HCT116 (cell line): Measurements from ENCODE around the gene KLHL35. TPM values are rescaled to one million over a fixed set of nuclear protein-coding genes. Genes with fewer than 3 reads are reported as not detected.

Experiments used
- ATAC-seq: fragments of 200-7000 bp; cut with Tn5 transposase; 2 replicates; pipeline ENCODE4 v1.9.1; 2020; ENCODE audit warnings: mild to moderate bottlenecking, moderate library complexity
- BruUV-seq: library from RNA; stranded (reverse); fragments of 400-500 nt; replicated peaks from 2 replicates; lab custom pipeline; 2021; lab: Mats Ljungman, UMichigan
- CTCF ChIA-PET: fragments of 300-600 bp; sonication (Branson Sonifier 250); formaldehyde crosslinking; loops from one replicate; lab custom pipeline; 2021; ENCODE audit warnings: antibody characterized with exemption; lab: Charles Lee
- POLR2A ChIA-PET: fragments of 300-600, 350-600 bp; sonication (Branson Sonifier 250); formaldehyde crosslinking; loops from one replicate; lab custom pipeline; 2021; ENCODE audit warnings: antibody characterized with exemption; lab: Charles Lee
- RAD21 ChIA-PET, 2 experiments: fragments of 300-600 bp; sonication (Branson Sonifier 250); formaldehyde crosslinking; loops; one replicate each; lab custom pipeline; 2023; ENCODE audit warnings: low total read pairs in 2 of 2; ENCODE audit not compliant: uncharacterized antibody in 2 of 2, unreplicated experiment in 2 of 2, low non-redundant PET in 1 of 2; lab: Charles Lee
- DNase-seq: peaks from one replicate; pipeline ENCODE4 v3.0.0-alpha.2; 2010; ENCODE audit warnings: low read depth, low spot score
- H2AFZ ChIP-seq: fragments of 200-600 bp; shearing (Covaris generic), sonication (generic); 2 replicates; pipeline ENCODE4 v1.6.1; 2017; ENCODE audit warnings: low read depth, mixed run types, mixed read lengths, antibody characterized with exemption, low read length; ENCODE audit not compliant: poor library complexity, severe bottlenecking
- H3K27ac ChIP-seq: 2 replicates; pipeline ENCODE4 v1.5.1; 2012; ENCODE audit warnings: low read depth, low read length
- H3K27me3 ChIP-seq: fragments of 200-600 bp; sonication (generic); 2 replicates; pipeline ENCODE4 v1.6.1; 2016; ENCODE audit warnings: mixed run types, low read length, mixed read lengths; ENCODE audit not compliant: insufficient read depth
- H3K36me3 ChIP-seq, 2 experiments: fragments of 200-500 bp in 1 of 2; fragments of 200-600 bp in 1 of 2; sonication (Bioruptor generic) in 1 of 2; sonication (generic) in 1 of 2; 2 replicates each; pipeline versions ENCODE4 v1.5.1 to v1.6.1; 2014 to 2016; ENCODE audit warnings: low read length in 2 of 2, inconsistent platforms in 1 of 2, mixed read lengths in 1 of 2, mixed run types in 1 of 2; ENCODE audit not compliant: insufficient read depth in 2 of 2, control insufficient read depth in 1 of 2
- H3K4me1 ChIP-seq, 2 experiments: fragments of 200-600 bp in 1 of 2; sonication (generic) in 1 of 2; 2 replicates each; pipeline versions ENCODE4 v1.5.1 to v1.6.1; 2012 to 2017; ENCODE audit warnings: low read length in 2 of 2, inconsistent platforms in 1 of 2, mild to moderate bottlenecking in 1 of 2, mixed read lengths in 1 of 2, mixed run types in 1 of 2, moderate library complexity in 1 of 2; ENCODE audit not compliant: insufficient read depth in 2 of 2, control insufficient read depth in 1 of 2
- H3K4me2 ChIP-seq: fragments of 200-600 bp; sonication (generic); 2 replicates; pipeline ENCODE4 v1.6.1; 2017; ENCODE audit warnings: mixed run types, low read length, mixed read lengths
- H3K4me3 ChIP-seq, 2 experiments: fragments of 200-600 bp in 1 of 2; sonication (generic) in 1 of 2; replicated peaks in 1 of 2; 2 replicates each; pipeline ENCODE4 v1.5.1; 2011 to 2016; ENCODE audit warnings: low read length in 2 of 2, control low read depth in 1 of 2, low read depth in 1 of 2, mild to moderate bottlenecking in 1 of 2, mixed read lengths in 1 of 2, mixed run types in 1 of 2
- H3K79me2 ChIP-seq: fragments of 200-600 bp; sonication (generic); 2 replicates; pipeline ENCODE4 v1.6.1; 2017; ENCODE audit warnings: mild to moderate bottlenecking, mixed run types, low read length, moderate library complexity, mixed read lengths; ENCODE audit not compliant: insufficient read depth
- H3K9ac ChIP-seq: fragments of 200-600 bp; sonication (generic); 2 replicates; pipeline ENCODE4 v1.6.1; 2016; ENCODE audit warnings: low read length, mixed read lengths
- H3K9me2 ChIP-seq: fragments of 200-600 bp; sonication (generic), shearing (Covaris generic); 2 replicates; pipeline ENCODE4 v1.6.1; 2017; ENCODE audit warnings: mixed run types, mild to moderate bottlenecking, moderate library complexity; ENCODE audit not compliant: insufficient read depth
- H3K9me3 ChIP-seq, 2 experiments: fragments of 200-500 bp in 1 of 2; fragments of 200-600 bp in 1 of 2; sonication (Bioruptor generic) in 1 of 2; sonication (generic) in 1 of 2; 2 replicates each; pipeline ENCODE4 v1.6.1; 2014 to 2017; ENCODE audit warnings: low read length in 2 of 2, mixed read lengths in 2 of 2, inconsistent platforms in 1 of 2, low read depth in 1 of 2, mild to moderate bottlenecking in 1 of 2, mixed run types in 1 of 2, moderate library complexity in 1 of 2; ENCODE audit not compliant: control insufficient read depth in 1 of 2, insufficient read depth in 1 of 2
- H4K20me1 ChIP-seq: fragments of 200-600 bp; sonication (generic), shearing (Covaris generic); 2 replicates; pipeline ENCODE4 v1.6.1; 2017; ENCODE audit warnings: mixed run types, mild to moderate bottlenecking, moderate library complexity; ENCODE audit not compliant: insufficient read depth
- CTCF ChIP-seq, 3 experiments: fragments of 200-600 bp in 1 of 3; sonication (generic) in 1 of 3; IDR thresholded peaks in 2 of 3; conservative IDR thresholded peaks in 1 of 3; 2 replicates each; pipeline ENCODE4 v1.5.1; 2012 to 2017; ENCODE audit warnings: low read depth in 2 of 3, low read length in 2 of 3, antibody characterized with exemption in 1 of 3, borderline replicate concordance in 1 of 3, control low read depth in 1 of 3, mild to moderate bottlenecking in 1 of 3, mixed read lengths in 1 of 3, mixed run types in 1 of 3, moderate library complexity in 1 of 3; ENCODE audit not compliant: insufficient read depth in 1 of 3
- EZH2phosphoT487 ChIP-seq: fragments of 200-600 bp; IDR thresholded peaks from 2 replicates; pipeline ENCODE4 v1.6.1; 2018; ENCODE audit warnings: antibody characterized with exemption, borderline replicate concordance
- FOSL1 ChIP-seq: IDR thresholded peaks from 2 replicates; pipeline ENCODE4 v1.6.1; 2012; ENCODE audit warnings: low read depth
- RAD21 ChIP-seq: IDR thresholded peaks from 2 replicates; pipeline ENCODE4 v1.6.1; 2012; ENCODE audit warnings: low read depth, mild to moderate bottlenecking
- SP1 ChIP-seq: IDR thresholded peaks from 2 replicates; pipeline ENCODE4 v1.6.1; 2012; ENCODE audit warnings: low read depth
- ZBTB33 ChIP-seq: IDR thresholded peaks from 2 replicates; pipeline ENCODE4 v1.6.1; 2011; ENCODE audit warnings: mild to moderate bottlenecking, low read length, moderate library complexity; ENCODE audit not compliant: insufficient replicate concordance; ENCODE audit errors: extremely low read depth
- ZFX ChIP-seq: fragments of 450-650 bp; IDR thresholded peaks from 2 replicates; pipeline ENCODE4 v1.6.1; 2017
- intact Hi-C: fragments of 100-400 bp; cut with micrococcal nuclease; formaldehyde crosslinking; loops from 2 replicates; pipeline ENCODE4 v1.10.0; 2022
- total RNA-seq: library from RNA; stranded (reverse); gene quantifications from one replicate; pipeline ENCODE4 v1.2.1, GENCODE V29; 2021; ENCODE audit not compliant: unreplicated experiment

The KLHL35 gene
- total RNA-seq, 1 experiment from 2014 or later: 1.7 TPM

GRCh38 chr11:75403037-75403436 lies 30.0 kb downstream of the KLHL35 start:
- peak overlapping the region; percentile 18 for H3K27ac ChIP-seq
- H3K4me1 ChIP-seq: peaks cover 4 to 36% of the 10 kb centered on the region in 2 experiments; a peak in 3 of 4 replicates
- H3K36me3 ChIP-seq: peaks cover 60 to 78% of the 10 kb centered on the region in 2 experiments
- H4K20me1 ChIP-seq: peaks cover 74% of the 10 kb centered on the region
- POLR2A ChIA-PET: no interaction called here
- DNase-seq: no peak
- no peak overlapping the region for H2AFZ ChIP-seq
- H3K27me3 ChIP-seq: no peaks in the 10 kb centered on the region
- intact Hi-C loops: no loop called here
- H3K9me3 ChIP-seq: no peaks in the 10 kb centered on the region
- peaks cover 88% of the 10 kb centered on the region for H3K79me2 ChIP-seq
- no peak overlapping the region; the same call in 1 of the 2 replicates for H3K4me2 ChIP-seq
- H3K9me2 ChIP-seq: no peaks in the 10 kb centered on the region
- CTCF ChIA-PET: no interaction called here
- H3K9ac ChIP-seq: peak overlapping the region; percentile 6; the same call in 1 of the 2 replicates
- BruUV-seq: no TSS peak
- RAD21 ChIA-PET: no interaction called here
- ATAC-seq: no peak
- TF ChIP-seq ZBTB33 (no peak), FOSL1 (no peak), SP1 (no peak), RAD21 (no peak), ZFX (no peak)
- no peak overlapping the region for H3K4me3 ChIP-seq

- ChIA-PET CTCF (no interaction called here), POLR2A (no interaction called here), RAD21 (no interaction called here)
- H3K79me2 ChIP-seq: peaks cover 80% of the 10 kb centered on the region
- no peaks in the 10 kb centered on the region for H3K9me2 ChIP-seq
- intact Hi-C loops: no loop called here
- H4K20me1 ChIP-seq: peaks cover 67% of the 10 kb centered on the region
- no peak overlapping the region for H2AFZ ChIP-seq
- H3K9ac ChIP-seq: peak overlapping the region; percentile 94
- peaks cover 60 to 75% of the 10 kb centered on the region in 2 experiments for H3K36me3 ChIP-seq
- H3K4me3 ChIP-seq: peak overlapping the region in 1 of 2 experiments; percentile 100; a peak in 2 of 4 replicates
- peak overlapping the region; percentile 18 for H3K27ac ChIP-seq
- H3K9me3 ChIP-seq: no peaks in the 10 kb centered on the region
- DNase-seq (no peak), ATAC-seq (no peak)
- TF ChIP-seq EZH2phosphoT487 (no peak), CTCF (IDR thresholded peaks at IDR 0.05 in 2 of 3, conservative IDR thresholded peaks at IDR 0.05 in 1 of 3; ENCODE audit: borderline replicate concordance in 1 of 3, insufficient read depth in 1 of 3, low read depth in 2 of 3, low read length in 2 of 3) (peak in 1 of 3 experiments; percentile 15; a peak in 1 of 6 replicates)
- H3K4me2 ChIP-seq: peak overlapping the region; percentile 96
- no TSS peak for BruUV-seq
- H3K27me3 ChIP-seq: no peaks in the 10 kb centered on the region
- peaks cover 4 to 36% of the 10 kb centered on the region in 2 experiments; a peak in 3 of 4 replicates for H3K4me1 ChIP-seq
Measured at GRCh38 chr11:75402002-75402773, 30.8 kb downstream of the KLHL35 start.
